GM12878 (cell line): ENCODE results near the gene THAP11. TPM values are rescaled to one million over a fixed set of nuclear protein-coding genes. Genes with fewer than 3 reads are reported as not detected.
A peak's percentile ranks its signal among the peaks of the same experiment; 100 is the strongest.

Source experiments
- ATAC-seq: fragments of 200-7000 bp; cut with Tn5 transposase; 3 replicates; pipeline ENCODE4 v1.9.1; 2020; ENCODE audit warnings: mild to moderate bottlenecking, moderate library complexity
- BruUV-seq: library from RNA; stranded (reverse); fragments of 400-500 nt; replicated peaks from 2 replicates; lab custom pipeline; 2021; lab: Mats Ljungman, UMichigan
- CTCF ChIA-PET: fragments of 300-600 bp; sonication (Branson Sonifier 250); formaldehyde crosslinking; extraction: SDS; loops from one replicate; lab custom pipeline; 2021; ENCODE audit warnings: inconsistent platforms; lab: Yijun Ruan, JAX
- POLR2A ChIA-PET: fragments of 350-600 bp; formaldehyde crosslinking; extraction: SDS; loops from one replicate; lab custom pipeline; 2021; ENCODE audit warnings: inconsistent platforms; lab: Charles Lee
- RAD21 ChIA-PET: fragments of 300-600 bp; sonication (Branson Sonifier 250); formaldehyde crosslinking; loops from one replicate; lab custom pipeline; 2023; ENCODE audit warnings: antibody characterized with exemption; ENCODE audit not compliant: unreplicated experiment; lab: Charles Lee
- SMC1A ChIA-PET: fragments of 300-600 bp; sonication (Branson Sonifier 250); formaldehyde crosslinking; loops from one replicate; lab custom pipeline; 2023; ENCODE audit not compliant: unreplicated experiment, uncharacterized antibody; lab: Charles Lee
- DNase-seq: peaks from one replicate; pipeline ENCODE4 v3.0.0-alpha.2; 2011; ENCODE audit warnings: low read depth, low spot score
- FAIRE-seq: peaks from 3 replicates; lab custom pipeline; 2011; peaks lifted over from hg19 to GRCh38; lab: Jason Lieb, UNC
- H2AFZ ChIP-seq: 2 replicates; pipeline ENCODE4 v1.6.0; 2011; ENCODE audit warnings: low read depth, low read length, control low read depth; ENCODE audit not compliant: control insufficient read depth
- H3K27ac ChIP-seq: 2 replicates; pipeline ENCODE4 v1.5.1; 2011; ENCODE audit warnings: control low read depth; ENCODE audit not compliant: control insufficient read depth, insufficient read depth
- H3K27me3 ChIP-seq, 2 experiments: replicated peaks in 1 of 2; 2 replicates each; pipeline versions ENCODE4 v1.6.0 to v1.6.1; 2011; ENCODE audit warnings: low read length in 1 of 2; ENCODE audit not compliant: control insufficient read depth in 2 of 2, insufficient read depth in 2 of 2
- H3K36me3 ChIP-seq, 2 experiments: 2 replicates each; pipeline ENCODE4 v1.5.1; 2011; ENCODE audit warnings: low read length in 1 of 2; ENCODE audit not compliant: control insufficient read depth in 2 of 2, insufficient read depth in 2 of 2
- H3K4me1 ChIP-seq: 2 replicates; pipeline ENCODE4 v1.6.1; 2011; ENCODE audit warnings: mild to moderate bottlenecking, low read length, moderate library complexity, mixed read lengths; ENCODE audit not compliant: control insufficient read depth, insufficient read depth
- H3K4me2 ChIP-seq: 2 replicates; pipeline ENCODE4 v1.6.0; 2011; ENCODE audit warnings: control low read depth; ENCODE audit not compliant: control insufficient read depth, insufficient read depth
- H3K4me3 ChIP-seq: fragments of 200-600 bp; sonication (generic); 2 replicates; pipeline ENCODE4 v1.5.1; 2016
- H3K79me2 ChIP-seq: 2 replicates; pipeline ENCODE4 v1.6.0; 2011; ENCODE audit warnings: low read length; ENCODE audit not compliant: control insufficient read depth, insufficient read depth
- H3K9ac ChIP-seq: 2 replicates; pipeline ENCODE4 v1.8.0; 2011; ENCODE audit warnings: low read length, control low read depth, mixed read lengths; ENCODE audit not compliant: control insufficient read depth, insufficient read depth
- H3K9me3 ChIP-seq: replicated peaks from 3 replicates; pipeline ENCODE4 v1.5.1; 2011; ENCODE audit warnings: mild to moderate bottlenecking, low read length; ENCODE audit not compliant: control insufficient read depth, insufficient read depth
- H4K20me1 ChIP-seq: 2 replicates; pipeline ENCODE4 v1.6.0; 2011; ENCODE audit not compliant: control insufficient read depth, insufficient read depth
- BACH1 ChIP-seq: fragments of 450-650 bp; IDR thresholded peaks from 2 replicates; pipeline ENCODE4 v1.6.1; 2017; ENCODE audit warnings: mild to moderate bottlenecking, borderline replicate concordance
- BRCA1 ChIP-seq: IDR thresholded peaks from 2 replicates; pipeline ENCODE4 v1.6.1; 2011; ENCODE audit warnings: low read depth, low read length, improper control_type of control experiment
- CHD2 ChIP-seq: IDR thresholded peaks from 2 replicates; pipeline ENCODE4 v1.6.1; 2011; ENCODE audit warnings: low read depth, low read length, improper control_type of control experiment, borderline replicate concordance
- CREM ChIP-seq: IDR thresholded peaks from 2 replicates; pipeline ENCODE4 v1.6.1; 2014; ENCODE audit warnings: antibody characterized with exemption, low read depth
- E2F4 ChIP-seq: IDR thresholded peaks from 2 replicates; pipeline ENCODE4 v1.6.1; 2012; ENCODE audit warnings: low read depth, low read length, improper control_type of control experiment
- HDGF ChIP-seq: fragments of 450-650 bp; IDR thresholded peaks from 2 replicates; pipeline ENCODE4 v1.6.1; 2016; ENCODE audit warnings: antibody characterized with exemption
- MEF2A ChIP-seq: IDR thresholded peaks from 2 replicates; pipeline ENCODE4 v1.6.1; 2011; ENCODE audit warnings: low read depth, mild to moderate bottlenecking, low read length, moderate library complexity; ENCODE audit not compliant: insufficient read depth
- NR2C2 ChIP-seq: IDR thresholded peaks from 2 replicates; pipeline ENCODE4 v1.6.1; 2011; ENCODE audit warnings: borderline replicate concordance, low read depth; ENCODE audit not compliant: control insufficient read depth, insufficient read length
- RUNX3 ChIP-seq: IDR thresholded peaks from 2 replicates; pipeline ENCODE4 v1.6.1; 2012; ENCODE audit warnings: low read length, inconsistent platforms
- SREBF1 ChIP-seq: IDR thresholded peaks from 2 replicates; pipeline ENCODE4 v1.6.1; 2012; ENCODE audit warnings: mild to moderate bottlenecking, low read length
- SREBF2 ChIP-seq: IDR thresholded peaks from 2 replicates; pipeline ENCODE4 v1.6.1; 2012; ENCODE audit warnings: mild to moderate bottlenecking, low read length
- STAT3 ChIP-seq: IDR thresholded peaks from 2 replicates; pipeline ENCODE4 v1.6.1; 2011; ENCODE audit warnings: low read depth, low read length, improper control_type of control experiment
- WGBS: methylation state at CpG from one replicate; pipeline ENCODE4 v1.1.6; 2016; ENCODE audit warnings: low lambda C conversion rate; ENCODE audit not compliant: insufficient replicate concordance, insufficient coverage; ENCODE audit errors: missing lambda C conversion rate; 5-methylcytosine and 5-hydroxymethylcytosine counted together
- in situ Hi-C: fragments of 300-500 bp; cut with MboI; formaldehyde crosslinking; loops from 9 replicates; pipeline ENCODE4 v1.14.3; 2018; ENCODE audit warnings: mixed read lengths
- intact Hi-C: fragments of 100-400 bp; cut with micrococcal nuclease; formaldehyde crosslinking; loops from one replicate; pipeline ENCODE4 v1.14.2; 2022; ENCODE audit not compliant: unreplicated experiment
- polyA plus RNA-seq, 11 experiments: library from polyadenylated mRNA; depleted of rRNA in 4 of 11; unstranded in 6 of 11; stranded (reverse) in 5 of 11; fragments of >200 nt; fragmentation: Nextera tagmentation in 4 of 11; fragmentation: Illumina TruSeq in 1 of 11; extraction: Ambion mirVana in 4 of 11; extraction: Trizol in 1 of 11; gene quantifications; 1 replicate in 1 of 11; 2 replicates in 10 of 11; pipeline versions ENCODE4 v1.2.1 to v1.2.3, GENCODE V29; 2011 to 2016; ENCODE audit warnings: inconsistent platforms in 2 of 11, missing spikeins in 2 of 11, low read depth in 1 of 11
- total RNA-seq, 4 experiments: library from RNA; depleted of rRNA in 3 of 4; stranded (reverse); fragments of >200 nt in 3 of 4; fragmentation: Illumina TruSeq in 1 of 4; extraction: Trizol in 1 of 4; gene quantifications; 2 replicates each; pipeline versions ENCODE4 v1.2.1 to v1.2.3, GENCODE V29; 2013 to 2021
- TF ChIP-seq, protein P1 (sequence below): fragments of 450-650 bp; IDR thresholded peaks from 2 replicates; pipeline ENCODE4 v1.6.1; 2016; ENCODE audit warnings: mild to moderate bottlenecking
- TF ChIP-seq, protein P2 (sequence below): fragments of 450-650 bp; formaldehyde crosslinking; IDR thresholded peaks from 2 replicates; pipeline ENCODE4 v1.4.0; 2022; ENCODE audit warnings: mild to moderate bottlenecking, moderate library complexity
- TF ChIP-seq, protein P3 (sequence below): fragments of 150-350 bp; IDR thresholded peaks from 2 replicates; pipeline ENCODE4 v1.6.1; 2014; ENCODE audit warnings: mild to moderate bottlenecking, low read depth, low read length

Gene THAP11
- total and polyA plus RNA-seq, 10 of the 15 experiments (the other 5 are each of a cell fraction or from before 2014, with no cell fraction given), result 2.5 to 36.7 (median 21.4) TPM

DNA sequence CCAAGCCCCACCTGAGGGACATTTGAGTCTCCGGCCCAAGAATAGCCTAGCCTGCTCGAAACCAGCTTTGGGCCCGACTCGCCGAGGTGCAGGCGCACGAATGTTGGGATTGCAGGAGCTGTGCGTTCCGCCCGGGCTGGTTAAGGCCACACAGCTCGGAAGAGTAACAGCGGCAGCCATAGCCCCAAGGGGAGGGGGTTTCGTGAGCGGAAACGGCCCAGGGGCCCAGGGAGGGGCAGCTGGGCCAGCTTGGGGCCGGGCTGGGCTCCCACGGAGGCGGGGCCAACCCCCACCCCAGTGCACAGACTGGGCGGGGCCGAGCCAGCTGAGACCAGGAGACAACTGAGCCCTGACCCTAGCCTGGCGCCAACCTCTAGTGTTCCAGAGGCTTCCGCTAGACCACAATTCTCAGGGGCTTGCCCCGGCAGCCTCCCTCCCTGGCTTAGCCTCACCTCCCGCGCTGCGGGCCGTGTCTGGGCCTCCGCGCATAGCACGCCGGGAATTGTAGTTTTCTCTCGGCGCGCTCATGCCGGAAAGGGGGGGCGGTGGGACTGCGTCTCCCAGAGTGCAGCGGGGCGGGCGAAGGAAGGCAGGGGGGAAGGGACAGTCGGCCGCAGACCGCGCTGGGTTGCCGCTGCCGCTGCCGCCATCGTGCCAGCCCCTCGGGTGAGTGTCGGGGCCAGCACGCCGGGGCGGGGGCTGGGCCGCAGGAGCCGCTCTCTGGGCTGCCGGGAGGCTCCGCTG, 4.4 kb downstream of the THAP11 start, which contains the start of gene NUTF2:
NUTF2 (plus strand) TSS at position 614 of the 744 bp plus-strand sequence. CDS start 18,198 bp downstream, outside the sequence.
- intact Hi-C loops, result loop anchor here (1.0 to 2.0 kb wide), 3 partner anchors 27 to 284 kb away; partner anchors contain the start of genes CTCF, EDC4 and PSMB10
- ATAC-seq, result peak; percentile 75
- H3K4me1 ChIP-seq, result peaks cover 28% of the 10 kb centered on the region
- TF ChIP-seq SREBF1 (peak; percentile 84), CHD2 (peak; percentile 82), BRCA1 (no peak), SREBF2 (no peak), CREM (peak; percentile 91), BACH1 (peak; percentile 11; the same call in 1 of the 2 replicates), MEF2A (no peak), RUNX3 (peak; percentile 87), E2F4 (peak; percentile 66; the same call in 1 of the 2 replicates), HDGF (peak; percentile 78), STAT3 (no peak), NR2C2 (no peak)
- TF ChIP-seq, protein P1, sequence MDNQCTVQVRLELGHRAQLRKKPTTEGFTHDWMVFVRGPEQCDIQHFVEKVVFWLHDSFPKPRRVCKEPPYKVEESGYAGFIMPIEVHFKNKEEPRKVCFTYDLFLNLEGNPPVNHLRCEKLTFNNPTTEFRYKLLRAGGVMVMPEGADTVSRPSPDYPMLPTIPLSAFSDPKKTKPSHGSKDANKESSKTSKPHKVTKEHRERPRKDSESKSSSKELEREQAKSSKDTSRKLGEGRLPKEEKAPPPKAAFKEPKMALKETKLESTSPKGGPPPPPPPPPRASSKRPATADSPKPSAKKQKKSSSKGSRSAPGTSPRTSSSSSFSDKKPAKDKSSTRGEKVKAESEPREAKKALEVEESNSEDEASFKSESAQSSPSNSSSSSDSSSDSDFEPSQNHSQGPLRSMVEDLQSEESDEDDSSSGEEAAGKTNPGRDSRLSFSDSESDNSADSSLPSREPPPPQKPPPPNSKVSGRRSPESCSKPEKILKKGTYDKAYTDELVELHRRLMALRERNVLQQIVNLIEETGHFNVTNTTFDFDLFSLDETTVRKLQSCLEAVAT, result peak; percentile 59; the same call in 1 of the 2 replicates
- TF ChIP-seq, protein P2, sequence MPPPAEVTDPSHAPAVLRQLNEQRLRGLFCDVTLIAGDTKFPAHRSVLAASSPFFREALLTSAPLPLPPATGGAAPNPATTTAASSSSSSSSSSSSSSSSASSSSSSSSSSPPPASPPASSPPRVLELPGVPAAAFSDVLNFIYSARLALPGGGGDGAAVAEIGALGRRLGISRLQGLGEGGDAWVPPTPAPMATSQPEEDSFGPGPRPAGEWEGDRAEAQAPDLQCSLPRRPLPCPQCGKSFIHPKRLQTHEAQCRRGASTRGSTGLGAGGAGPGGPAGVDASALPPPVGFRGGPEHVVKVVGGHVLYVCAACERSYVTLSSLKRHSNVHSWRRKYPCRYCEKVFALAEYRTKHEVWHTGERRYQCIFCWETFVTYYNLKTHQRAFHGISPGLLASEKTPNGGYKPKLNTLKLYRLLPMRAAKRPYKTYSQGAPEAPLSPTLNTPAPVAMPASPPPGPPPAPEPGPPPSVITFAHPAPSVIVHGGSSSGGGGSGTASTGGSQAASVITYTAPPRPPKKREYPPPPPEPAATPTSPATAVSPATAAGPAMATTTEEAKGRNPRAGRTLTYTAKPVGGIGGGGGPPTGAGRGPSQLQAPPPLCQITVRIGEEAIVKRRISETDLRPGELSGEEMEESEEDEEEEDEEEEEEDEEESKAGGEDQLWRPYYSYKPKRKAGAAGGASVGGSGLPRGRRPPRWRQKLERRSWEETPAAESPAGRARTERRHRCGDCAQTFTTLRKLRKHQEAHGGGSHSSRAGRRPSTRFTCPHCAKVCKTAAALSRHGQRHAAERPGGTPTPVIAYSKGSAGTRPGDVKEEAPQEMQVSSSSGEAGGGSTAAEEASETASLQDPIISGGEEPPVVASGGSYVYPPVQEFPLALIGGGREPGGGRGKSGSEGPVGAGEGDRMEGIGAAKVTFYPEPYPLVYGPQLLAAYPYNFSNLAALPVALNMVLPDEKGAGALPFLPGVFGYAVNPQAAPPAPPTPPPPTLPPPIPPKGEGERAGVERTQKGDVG, result no peak
- TF ChIP-seq, protein P3, sequence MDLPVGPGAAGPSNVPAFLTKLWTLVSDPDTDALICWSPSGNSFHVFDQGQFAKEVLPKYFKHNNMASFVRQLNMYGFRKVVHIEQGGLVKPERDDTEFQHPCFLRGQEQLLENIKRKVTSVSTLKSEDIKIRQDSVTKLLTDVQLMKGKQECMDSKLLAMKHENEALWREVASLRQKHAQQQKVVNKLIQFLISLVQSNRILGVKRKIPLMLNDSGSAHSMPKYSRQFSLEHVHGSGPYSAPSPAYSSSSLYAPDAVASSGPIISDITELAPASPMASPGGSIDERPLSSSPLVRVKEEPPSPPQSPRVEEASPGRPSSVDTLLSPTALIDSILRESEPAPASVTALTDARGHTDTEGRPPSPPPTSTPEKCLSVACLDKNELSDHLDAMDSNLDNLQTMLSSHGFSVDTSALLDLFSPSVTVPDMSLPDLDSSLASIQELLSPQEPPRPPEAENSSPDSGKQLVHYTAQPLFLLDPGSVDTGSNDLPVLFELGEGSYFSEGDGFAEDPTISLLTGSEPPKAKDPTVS, result 0 out of 2 replicates have a peak, but pooled peaks have one; percentile 19

More for the DNA sequence above, 4.4 kb downstream of the THAP11 start, which contains the start of gene NUTF2:
- Histone ChIP-seq H3K4me2 (peak within 1 kb of the TSS; percentile 90), H3K27ac (peak within 1 kb of the TSS; percentile 81), H3K9ac (peak within 1 kb of the TSS; percentile 77), H3K36me3 (peaks cover 0 to 7% of the 10 kb centered on the region in 2 experiments; a peak in 2 of 4 replicates), H4K20me1 (no peaks in the 10 kb centered on the region), H3K4me3 (peak within 1 kb of the TSS; percentile 84), H3K27me3 (no peaks in the 10 kb centered on the region), H3K79me2 (peaks cover 62% of the 10 kb centered on the region), H3K9me3 (no peaks in the 10 kb centered on the region), H2AFZ (peak within 1 kb of the TSS; percentile 93)
- SMC1A ChIA-PET, result interaction anchor here (0.9 to 1.9 kb wide), 6 partner anchors 10 to 90 kb away, joined by 3 to 8 read pairs (median 4); partner anchors contain the start of genes EDC4 and PSMB10
- peak; percentile 85 for DNase-seq
- in situ Hi-C loops, result no loop called here
- FAIRE-seq, result peak; percentile 72
- BruUV-seq, result no TSS peak
- RAD21 ChIA-PET, result interaction anchor here (0.7 to 1.4 kb wide), 5 partner anchors 37 to 238 kb away, joined by 3 to 4 read pairs (median 3); partner anchors contain the start of genes NFATC3, RANBP10 and TSNAXIP1
- POLR2A ChIA-PET, result interaction anchor here (0.7 to 3.3 kb wide), 10 partner anchors 9 to 186 kb away, joined by 3 to 29 read pairs (median 4); partner anchors contain the start of genes ACD, EDC4, RANBP10 and TSNAXIP1
- CTCF ChIA-PET, result interaction anchor here (0.7 to 2.8 kb wide), 6 partner anchors 12 to 195 kb away, joined by 3 to 24 read pairs (median 4); no protein-coding TSS in a partner anchor
- 0% methylated on average over 31 of the region's 57 CpGs for WGBS
